HG03097 (cell line): ENCODE results near the gene WDPCP.
"Not testable (repeated sequence)": the region's sequence is repeated elsewhere in the genome, so short reads cannot be mapped to it uniquely, and the experiment has no call there.

Experiments
- ATAC-seq: cut with Tn5 transposase; IDR thresholded peaks from one replicate; pipeline ENCODE4 v1.9.1; 2021; ENCODE audit not compliant: unreplicated experiment, low FRiP score

Gene WDPCP

DNA sequence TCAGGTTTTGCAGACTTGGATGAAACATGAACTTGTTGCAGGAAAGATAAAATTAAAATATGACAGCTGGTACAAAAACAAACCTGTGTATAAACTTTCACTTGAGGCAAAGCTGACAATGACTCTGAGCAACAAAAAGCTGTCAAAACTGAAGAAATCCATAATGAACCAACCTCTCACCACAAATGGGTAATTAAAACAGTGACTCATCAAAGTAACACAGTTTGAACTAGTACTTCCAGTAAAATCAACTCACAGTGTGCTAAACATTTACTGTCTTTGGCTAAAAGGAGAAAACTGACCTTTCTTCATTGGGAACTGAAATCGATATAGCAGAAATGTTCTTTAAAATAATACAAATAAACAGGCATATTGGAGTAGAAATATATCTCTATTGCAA, 209.7 kb downstream of the WDPCP start:
- ATAC-seq, result no peak

DNA sequence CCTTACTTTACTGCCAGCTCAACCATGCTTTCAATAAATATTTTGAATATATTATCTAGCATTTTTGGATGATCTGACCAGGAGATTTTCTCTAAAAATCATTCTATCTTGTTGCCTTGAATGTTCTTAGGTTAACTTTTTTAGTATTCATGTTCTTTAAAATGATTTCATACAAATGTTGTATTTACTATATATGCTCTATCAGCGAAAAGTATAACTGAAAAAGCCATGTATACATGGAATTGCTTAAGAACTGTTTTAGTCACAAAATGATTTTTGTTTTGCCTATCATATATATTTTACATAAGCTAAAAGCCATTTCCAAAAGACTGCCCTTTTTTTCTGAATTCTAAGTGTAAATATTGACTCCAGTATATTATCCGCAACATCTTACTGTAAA, 213.9 kb downstream of the WDPCP start:
- ATAC-seq, result no peak

DNA sequence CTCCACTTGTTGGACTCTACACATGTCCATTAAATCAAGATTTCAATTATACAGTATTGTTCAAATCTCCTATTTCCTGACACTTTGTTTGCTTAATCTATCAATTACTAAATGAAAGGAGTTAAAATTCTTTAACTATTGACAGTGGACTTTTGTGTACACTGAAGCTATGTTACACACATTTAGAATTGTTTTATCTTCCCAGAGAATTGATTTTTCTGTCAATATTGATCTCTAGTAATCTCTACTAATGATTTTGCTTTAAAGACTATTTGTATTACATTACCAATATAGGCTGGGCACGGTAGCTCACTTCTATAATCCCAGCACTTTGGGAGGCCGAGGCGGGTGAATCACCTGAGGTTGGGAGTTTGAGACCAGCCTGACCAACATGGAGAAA, 215.7 kb downstream of the WDPCP start:
- no peak for ATAC-seq

DNA sequence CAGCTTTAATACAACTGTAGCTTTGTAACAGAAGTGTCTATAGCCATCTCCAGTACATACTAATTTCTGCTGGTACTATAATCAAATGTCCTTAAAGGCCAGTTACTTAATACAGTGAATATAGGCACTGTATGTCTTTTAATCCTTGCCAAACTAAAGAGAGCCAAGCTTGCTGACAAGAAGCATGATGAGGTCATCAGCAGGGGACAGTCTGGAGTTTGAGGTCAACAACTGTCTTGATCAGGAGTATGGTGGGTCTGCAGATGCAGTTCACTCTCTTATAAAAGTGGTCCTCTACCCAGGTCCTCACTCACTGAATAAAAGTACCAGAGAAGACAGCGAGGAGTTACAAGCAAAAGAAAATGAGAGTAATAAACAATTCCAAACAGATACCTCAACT, 219.1 kb downstream of the WDPCP start:
- no peak for ATAC-seq

DNA sequence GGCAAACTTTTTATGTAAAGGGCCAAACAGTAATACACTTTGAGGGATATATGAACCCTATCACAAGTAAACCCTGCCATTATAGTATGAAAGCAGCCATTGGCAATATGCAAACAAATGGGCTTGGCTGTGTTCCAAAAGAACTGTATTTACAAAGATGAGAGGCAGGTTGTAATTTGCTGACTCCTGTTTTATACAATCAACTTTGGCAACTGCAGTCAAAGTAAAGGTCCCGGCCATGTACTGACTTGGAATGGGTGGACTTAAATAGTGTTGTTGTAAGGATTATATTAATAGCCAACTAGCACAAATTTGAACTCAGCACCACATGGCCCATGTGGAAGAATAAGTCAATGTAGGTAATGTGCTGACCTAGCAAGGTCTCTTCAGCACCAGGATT, 223.4 kb downstream of the WDPCP start:
- no peak for ATAC-seq

DNA sequence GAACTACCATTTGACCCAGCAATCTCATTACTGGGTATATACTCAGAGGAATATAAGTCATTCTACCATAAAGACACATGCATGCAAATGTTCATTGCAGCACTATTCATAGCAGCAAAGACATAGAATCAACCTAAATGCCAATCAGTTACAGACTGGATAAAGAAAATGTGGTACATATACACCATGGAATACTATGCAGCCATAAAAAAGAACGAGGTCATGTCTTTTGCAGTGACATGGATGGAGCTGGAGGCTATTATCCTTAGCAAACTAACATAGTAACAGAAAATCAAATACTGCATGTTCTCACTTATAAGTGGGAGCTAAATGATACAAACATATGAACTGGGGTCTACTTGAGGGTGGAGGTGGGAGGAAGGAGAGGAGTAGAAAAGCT, 230.6 kb downstream of the WDPCP start:
- ATAC-seq, result not testable (repeated sequence)

DNA sequence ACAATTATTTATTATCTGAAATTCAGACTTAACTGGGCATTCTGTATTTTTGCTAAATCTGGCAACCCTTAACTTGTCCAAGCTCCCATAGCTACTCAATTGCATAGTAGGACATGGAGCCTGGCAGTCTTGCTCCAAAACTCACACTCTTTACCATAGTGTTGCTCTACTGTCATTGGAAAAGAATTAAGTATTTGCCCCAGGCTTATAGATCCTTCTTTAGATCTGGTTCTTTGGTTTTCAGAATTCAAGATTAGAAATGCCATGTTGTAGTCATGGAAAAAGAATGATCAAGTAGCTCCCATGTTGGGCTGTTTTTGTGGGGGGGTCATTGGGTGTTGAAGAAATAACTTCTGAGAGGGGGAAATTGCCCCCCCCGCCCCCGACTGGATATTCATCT, 240.9 kb downstream of the WDPCP start:
- no peak for ATAC-seq

DNA sequence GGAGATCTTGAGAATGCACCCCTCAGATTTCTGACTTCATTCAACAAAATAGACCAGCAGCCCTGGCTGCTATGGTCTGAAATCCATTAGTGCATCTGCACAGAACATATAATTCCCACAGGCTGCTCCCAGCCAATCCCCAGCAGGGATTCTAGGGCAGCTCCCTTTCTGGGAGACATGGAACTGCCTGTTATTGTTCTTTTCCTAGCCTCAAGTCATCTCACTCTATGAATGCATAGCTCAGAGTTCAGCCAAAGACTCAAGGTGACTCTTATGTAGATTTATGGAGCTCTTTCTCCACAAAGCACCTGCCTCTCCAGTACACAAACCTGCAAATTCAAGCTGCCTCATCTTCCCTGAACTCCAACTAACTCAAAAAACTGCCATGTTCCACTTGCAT, 241.9 kb downstream of the WDPCP start:
- ATAC-seq, result no peak

DNA sequence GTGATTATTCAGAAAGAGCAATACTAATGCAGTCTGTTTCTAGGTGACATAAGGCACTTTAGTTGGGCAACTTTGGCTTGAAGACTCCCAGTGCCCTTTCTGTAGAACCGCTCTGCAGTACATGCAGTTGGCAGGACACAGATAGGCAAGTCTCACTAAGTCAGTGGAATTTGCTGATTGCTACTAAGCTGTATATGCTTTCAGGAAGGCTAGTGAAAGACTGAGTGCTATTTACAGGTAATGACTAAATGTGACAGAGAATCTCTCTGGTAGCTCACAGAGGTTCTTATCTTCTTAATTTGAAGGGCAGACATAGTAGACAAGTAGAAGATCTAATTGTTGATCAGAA, 243.0 kb downstream of the WDPCP start:
- ATAC-seq, result no peak

DNA sequence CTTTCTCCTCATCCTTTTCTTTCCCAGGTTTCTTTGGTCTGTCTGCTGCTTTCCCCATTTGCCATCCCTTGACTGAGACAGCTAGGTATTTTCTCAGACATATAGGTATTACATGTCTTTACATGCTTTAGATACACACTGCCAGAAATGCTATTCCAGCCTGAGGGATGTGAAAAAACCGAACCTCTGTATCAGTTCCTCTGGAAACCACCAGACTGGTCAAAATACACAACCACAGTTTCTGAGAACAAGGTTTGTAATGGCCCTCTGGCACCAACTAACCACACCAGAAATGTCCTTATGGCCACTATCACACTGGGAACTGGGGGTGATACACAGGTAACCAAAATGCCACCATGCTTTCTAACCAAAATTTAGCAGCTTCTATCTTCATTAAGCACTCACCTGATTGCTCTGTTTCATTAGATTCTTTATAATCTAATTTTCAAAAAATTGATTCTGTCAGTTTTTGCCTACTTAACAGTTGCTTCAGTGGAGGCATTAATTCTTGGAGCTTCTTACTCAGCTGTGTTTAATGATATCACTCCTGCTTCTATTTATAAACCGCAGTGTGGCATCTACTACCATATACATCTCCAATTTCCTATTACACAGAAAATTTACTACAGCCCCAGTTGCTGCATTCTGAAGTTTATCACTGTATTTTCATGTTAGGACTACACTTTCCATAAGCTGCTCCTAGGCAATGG, 243.5 kb downstream of the WDPCP start:
- no peak for ATAC-seq

DNA sequence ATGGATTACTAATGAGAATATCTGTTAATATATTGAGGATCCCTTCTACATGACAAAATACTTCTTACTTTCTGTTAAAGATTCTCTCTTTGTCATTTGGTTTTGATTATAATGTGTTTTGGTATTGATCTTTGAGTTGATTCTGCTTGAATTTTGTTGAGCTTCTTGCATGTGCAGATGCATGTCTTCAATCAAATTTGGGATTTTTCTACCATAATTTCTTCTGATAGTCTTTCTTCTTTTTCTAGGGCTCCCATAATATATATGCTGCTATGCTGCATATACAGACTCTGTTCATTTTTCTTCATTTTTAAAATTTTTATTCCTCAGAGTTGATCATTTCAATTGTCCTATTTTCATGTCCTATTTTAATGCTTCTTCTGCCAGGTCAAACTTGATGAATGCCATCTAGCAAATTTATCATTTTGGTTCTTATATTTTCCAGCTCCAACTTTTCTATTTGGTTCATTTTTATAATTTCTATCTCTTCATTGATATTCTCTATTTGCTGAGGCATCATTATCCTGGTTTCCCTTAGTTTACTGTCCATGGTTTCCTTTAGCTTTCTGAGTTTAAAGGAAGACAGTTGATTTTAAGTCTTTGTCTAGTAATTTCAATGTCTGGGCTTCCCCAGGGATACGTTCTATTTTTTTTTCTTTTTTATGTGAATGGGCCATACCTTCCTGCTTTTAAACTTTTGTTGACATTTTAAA, 244.7 kb downstream of the WDPCP start:
- ATAC-seq, result no peak

DNA sequence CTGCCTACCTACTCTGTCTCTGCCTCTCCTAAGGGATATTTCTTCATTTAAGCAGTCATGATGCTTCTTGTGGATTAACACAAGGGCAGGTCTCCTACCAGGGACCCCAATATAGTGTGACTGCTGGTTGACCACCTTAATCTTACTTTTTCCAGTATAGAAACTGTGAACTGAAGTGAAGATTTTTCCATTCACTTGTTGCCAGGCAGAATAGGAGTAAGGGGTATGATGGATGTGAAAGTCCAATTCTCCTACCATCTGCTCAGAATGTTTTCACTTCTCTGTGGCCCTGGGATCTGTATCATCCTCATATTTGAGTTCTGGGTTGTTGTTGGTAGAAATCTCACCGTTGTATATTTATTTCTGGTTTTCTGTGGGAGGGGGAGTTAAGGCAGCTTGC, 247.8 kb downstream of the WDPCP start:
- ATAC-seq, result no peak

DNA sequence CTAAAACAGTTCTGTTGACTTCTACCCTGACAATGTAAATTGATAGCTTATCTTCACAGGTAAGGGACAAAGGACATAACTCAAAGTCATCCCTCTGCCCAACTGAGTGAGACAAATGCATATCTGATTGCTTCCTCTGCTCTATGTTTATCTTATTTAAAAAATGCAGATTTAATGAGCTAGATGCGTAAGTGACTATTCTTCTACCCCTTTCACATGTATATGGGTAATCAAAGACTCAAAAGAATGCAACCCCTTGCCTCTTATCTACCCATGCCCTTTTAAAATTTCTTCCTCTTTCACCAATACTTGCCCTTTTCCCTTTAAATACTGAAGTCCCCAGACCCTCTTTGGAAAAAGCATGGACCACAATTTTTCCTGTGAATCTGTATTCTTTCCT, 253.4 kb downstream of the WDPCP start:
- no peak for ATAC-seq

DNA sequence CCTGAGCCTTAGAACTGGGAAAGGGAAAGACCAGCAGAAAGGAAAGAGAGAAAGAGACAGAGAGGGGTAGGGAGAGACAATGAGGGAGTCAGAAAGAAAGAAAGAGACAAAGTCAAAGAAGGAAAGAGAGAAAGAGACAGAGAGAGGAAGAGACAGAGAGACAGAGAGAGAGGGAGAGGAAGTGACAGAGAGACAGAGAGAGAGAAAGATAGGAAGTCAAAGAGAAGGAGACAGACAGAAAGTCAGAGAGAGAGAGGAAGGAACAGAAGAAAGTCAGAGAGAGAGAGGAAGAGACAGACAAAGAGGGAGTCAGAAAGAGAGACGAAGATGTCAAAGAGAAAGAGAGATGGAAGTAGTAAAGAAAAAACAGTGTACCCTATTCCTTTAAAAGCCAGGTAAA, 261.8 kb downstream of the WDPCP start:
- no peak for ATAC-seq

DNA sequence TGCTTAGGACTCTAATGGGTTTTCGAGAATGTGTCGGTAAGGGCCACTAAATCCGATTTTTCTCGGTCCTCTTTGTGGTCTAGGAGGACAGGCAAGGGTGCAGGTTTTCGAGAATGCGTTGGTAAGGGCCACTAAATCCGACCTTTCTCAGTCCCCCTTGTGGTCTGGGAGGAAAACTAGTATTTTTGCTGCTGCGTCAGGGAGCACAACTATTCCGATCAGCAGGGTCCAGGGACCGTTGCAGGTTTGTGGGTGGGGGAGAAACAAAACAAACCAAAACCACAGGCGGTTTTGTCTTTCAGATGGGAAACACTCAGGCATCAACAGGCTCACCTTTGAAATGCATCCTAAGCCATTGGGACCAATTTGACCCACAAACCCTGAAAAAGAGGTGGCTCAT, 264.6 kb downstream of the WDPCP start:
- ATAC-seq, result not testable (repeated sequence)

DNA sequence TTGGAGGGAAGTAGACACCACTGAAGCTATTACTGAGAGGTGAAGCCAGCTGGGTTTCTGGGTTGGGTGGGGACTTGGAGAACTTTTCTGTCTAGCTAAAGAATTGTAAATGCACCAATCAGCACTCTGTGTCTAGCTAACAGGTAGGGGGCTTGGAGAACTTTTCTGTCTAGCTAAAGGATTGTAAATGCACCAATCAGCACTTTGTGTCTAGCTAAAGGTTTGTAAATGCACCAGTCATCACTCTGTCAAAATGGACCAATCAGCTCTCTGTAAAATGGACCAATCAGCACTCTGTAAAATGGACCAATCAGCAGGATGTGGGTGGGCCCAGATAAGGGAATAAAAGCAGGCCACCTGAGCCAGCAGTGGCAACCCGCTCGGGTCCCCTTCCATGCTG, 266.3 kb downstream of the WDPCP start:
- ATAC-seq, result not testable (repeated sequence)

DNA sequence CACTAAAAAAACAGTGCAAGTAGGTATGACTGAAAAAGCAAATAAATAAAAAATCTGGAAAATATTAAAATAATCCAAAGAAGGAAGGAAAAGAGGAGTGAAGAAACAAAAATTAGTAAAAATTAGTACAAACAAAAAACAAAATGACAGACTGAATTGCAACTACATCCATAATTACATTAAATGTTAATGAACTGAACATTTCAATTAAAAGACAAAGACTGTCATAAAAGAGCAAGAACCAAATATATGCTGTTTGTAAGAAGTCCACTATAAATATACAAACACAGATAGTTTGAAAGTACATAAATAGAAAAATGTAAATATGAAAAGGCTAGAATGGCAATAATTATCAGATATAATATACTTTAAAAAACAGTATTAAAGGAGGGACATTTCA, 267.6 kb downstream of the WDPCP start:
- ATAC-seq, result no peak

DNA sequence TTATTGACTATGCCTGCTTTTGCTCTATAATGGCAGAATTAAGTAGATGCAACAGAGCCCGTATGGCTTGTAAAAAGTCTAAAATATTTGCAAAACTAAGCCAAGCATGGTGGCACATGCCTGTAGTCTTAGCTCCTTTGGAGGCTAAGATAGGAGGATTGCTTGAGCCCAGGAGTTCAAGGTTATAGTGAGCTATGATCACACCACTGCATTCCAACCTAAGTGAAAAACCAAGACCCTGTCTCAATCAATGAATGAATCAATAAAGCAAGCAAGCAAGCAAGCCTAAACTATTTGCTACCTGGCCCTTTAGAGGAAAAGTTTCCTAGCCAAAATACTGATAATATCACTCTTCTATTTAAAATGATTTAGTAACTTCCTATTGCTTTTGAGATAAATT, 277.7 kb downstream of the WDPCP start:
- no peak for ATAC-seq

DNA sequence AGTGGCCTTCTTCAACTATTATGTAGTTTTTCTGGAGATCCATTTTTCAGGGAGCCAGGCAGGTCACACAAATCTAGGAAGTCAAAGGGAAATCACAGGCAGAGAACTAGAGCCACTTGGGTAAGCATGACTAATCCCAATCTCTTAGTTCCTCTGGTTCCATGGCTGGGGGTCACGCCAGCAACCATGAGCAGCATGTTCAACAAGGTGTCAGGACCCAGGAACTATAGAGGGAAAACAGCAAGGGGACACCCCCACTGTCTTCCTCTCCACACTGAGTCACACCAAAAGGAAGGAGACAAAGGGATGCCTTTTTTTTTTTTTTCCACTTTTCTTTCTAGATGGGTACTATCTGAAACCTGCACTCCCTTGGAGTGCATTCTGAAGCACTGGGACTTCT, 286.8 kb downstream of the WDPCP start:
- no peak for ATAC-seq

DNA sequence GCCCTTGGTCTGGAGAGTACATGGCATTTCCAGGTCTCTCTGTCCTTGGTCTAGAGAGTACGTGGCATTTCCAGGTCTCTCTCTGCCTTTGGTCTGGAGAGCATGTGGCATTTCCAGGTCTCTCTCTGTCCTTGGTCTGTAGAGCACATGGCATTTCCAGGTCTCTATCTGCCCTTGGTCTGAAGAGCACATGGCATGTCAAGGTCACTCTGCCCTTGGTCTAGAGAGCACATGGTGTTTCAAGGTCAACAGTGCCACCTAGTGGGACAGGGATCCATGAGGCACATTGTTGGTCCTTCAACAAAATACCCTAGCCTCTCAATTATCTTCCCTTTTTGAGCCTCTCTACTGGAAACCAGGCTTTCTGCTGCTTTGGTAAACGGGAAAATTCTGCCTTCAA, 287.4 kb downstream of the WDPCP start:
- no peak for ATAC-seq

DNA sequence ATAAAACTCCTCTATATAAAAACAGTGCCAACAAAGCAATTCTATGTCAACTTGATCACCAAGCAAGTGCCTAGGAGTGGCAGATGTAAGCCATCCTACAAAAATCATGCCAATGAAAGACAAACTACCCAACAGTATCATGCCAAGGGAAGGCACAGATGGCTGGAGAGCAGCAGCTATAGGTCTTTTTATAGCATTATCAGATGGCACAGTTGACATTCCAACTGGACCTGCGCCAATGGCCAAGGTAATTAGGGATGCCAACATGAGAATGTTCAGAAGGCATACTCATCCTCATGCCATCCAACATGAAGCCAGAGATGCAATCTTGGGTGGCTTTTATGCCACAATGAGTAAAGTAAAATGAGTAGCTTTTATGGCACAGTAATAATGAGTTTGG, 300.3 kb downstream of the WDPCP start:
- no peak for ATAC-seq

DNA sequence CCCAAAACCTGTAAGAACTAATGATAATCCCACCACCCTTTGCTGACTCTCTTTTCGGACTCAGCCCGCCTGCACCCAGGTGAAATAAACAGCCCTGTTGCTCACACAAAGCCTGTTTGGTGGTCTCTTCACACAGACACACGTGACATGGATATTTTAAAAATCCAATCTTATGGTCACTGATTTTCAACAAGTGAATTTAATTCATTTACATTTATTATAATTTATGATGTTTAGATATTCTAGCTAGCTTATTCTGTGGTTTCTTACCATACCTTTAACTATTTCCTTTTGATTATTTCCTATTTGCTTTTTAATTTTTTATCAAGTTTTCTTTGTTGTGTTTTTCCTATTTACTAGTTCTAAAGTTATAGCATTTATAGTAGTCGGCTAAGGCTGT, 301.8 kb downstream of the WDPCP start:
- not testable (repeated sequence) for ATAC-seq

DNA sequence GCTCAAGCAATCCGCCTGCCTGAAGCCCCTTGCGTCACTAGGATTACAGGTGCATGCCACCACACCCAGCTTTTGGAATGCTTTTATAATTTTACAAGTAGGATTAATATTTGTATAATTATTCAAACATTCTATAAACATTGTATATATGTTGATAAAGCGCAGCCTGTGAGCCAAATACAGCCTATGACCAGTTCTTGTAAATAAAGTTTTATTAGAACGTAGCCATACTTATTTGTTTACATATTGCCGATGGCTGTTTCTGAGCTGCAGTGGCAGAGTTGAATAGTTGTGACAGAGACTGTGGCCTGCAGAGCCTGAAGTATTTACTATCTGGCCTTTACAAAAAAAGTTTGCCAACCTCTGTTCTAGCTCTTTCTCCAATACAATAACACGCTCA, 305.0 kb downstream of the WDPCP start:
- no peak for ATAC-seq
